Measurements from ENCODE around the gene SLC7A8.
"Not testable (repeated sequence)": the region's sequence is repeated elsewhere in the genome, so short reads cannot be mapped to it uniquely, and the experiment has no call there.

Gene SLC7A8

GRCh38 chr14:23183479-23183878 lies at the start of gene SLC7A8:
Gene SLC7A8 (minus strand): TSS chr14:23183660. CDS start chr14:23182914, 746 bp downstream.
- DNase-seq: peak; percentile 43

- not testable (repeated sequence) for DNase-seq
These were observed 48.9 kb upstream of the SLC7A8 start for GRCh38 chr14:23232241-23232808.

- no peak for DNase-seq
These were observed 45.4 kb upstream of the SLC7A8 start for GRCh38 chr14:23228812-23229211.

GRCh38 chr14:23227566-23227965 lies 44.1 kb upstream of the SLC7A8 start:
- DNase-seq: no peak

GRCh38 chr14:23224958-23225357 lies 41.5 kb upstream of the SLC7A8 start:
- DNase-seq: not testable (repeated sequence)

- no peak for DNase-seq
These were observed 35.6 kb upstream of the SLC7A8 start for GRCh38 chr14:23219075-23219474.

GRCh38 chr14:23217032-23218020 lies 33.9 kb upstream of the SLC7A8 start:
- DNase-seq: no peak

- DNase-seq: no peak
These were observed 32.0 kb upstream of the SLC7A8 start for GRCh38 chr14:23215421-23215820.

- DNase-seq: no peak
These were observed 26.4 kb upstream of the SLC7A8 start for GRCh38 chr14:23209651-23210423.

GRCh38 chr14:23208324-23208723 lies 24.9 kb upstream of the SLC7A8 start:
- no peak for DNase-seq

- DNase-seq: no peak
These were observed 23.7 kb upstream of the SLC7A8 start for GRCh38 chr14:23207146-23207540.

GRCh38 chr14:23206422-23207145 lies 23.1 kb upstream of the SLC7A8 start:
- DNase-seq: no peak

GRCh38 chr14:23202001-23202400 lies 18.5 kb upstream of the SLC7A8 start:
- no peak for DNase-seq

GRCh38 chr14:23199141-23199540 lies 15.7 kb upstream of the SLC7A8 start:
- DNase-seq: not testable (repeated sequence)

- not testable (repeated sequence) for DNase-seq
These were observed 13.0 kb upstream of the SLC7A8 start for GRCh38 chr14:23196487-23196886.

GRCh38 chr14:23195552-23196101 lies 12.2 kb upstream of the SLC7A8 start:
- no peak for DNase-seq

- no peak for DNase-seq
These were observed 10.0 kb upstream of the SLC7A8 start for GRCh38 chr14:23193432-23193831.

- DNase-seq: no peak
These were observed 4.5 kb upstream of the SLC7A8 start for GRCh38 chr14:23187925-23188324.

GRCh38 chr14:23186913-23187654 lies 3.6 kb upstream of the SLC7A8 start:
- no peak for DNase-seq

- DNase-seq: no peak
These were observed 1.6 kb upstream of the SLC7A8 start for GRCh38 chr14:23185063-23185462.

- DNase-seq: no peak
These were observed 346 bp downstream of the SLC7A8 start for GRCh38 chr14:23183158-23183470.
